ENCODE results near the gene MLPH. TPM values are rescaled to one million over a fixed set of nuclear protein-coding genes. Genes with fewer than 3 reads are reported as not detected.

MLPH gene
- total and polyA plus RNA-seq, 2 of the 4 experiments (the other 2 are of a cell fraction) = 13.8 to 21.6 TPM

DNA sequence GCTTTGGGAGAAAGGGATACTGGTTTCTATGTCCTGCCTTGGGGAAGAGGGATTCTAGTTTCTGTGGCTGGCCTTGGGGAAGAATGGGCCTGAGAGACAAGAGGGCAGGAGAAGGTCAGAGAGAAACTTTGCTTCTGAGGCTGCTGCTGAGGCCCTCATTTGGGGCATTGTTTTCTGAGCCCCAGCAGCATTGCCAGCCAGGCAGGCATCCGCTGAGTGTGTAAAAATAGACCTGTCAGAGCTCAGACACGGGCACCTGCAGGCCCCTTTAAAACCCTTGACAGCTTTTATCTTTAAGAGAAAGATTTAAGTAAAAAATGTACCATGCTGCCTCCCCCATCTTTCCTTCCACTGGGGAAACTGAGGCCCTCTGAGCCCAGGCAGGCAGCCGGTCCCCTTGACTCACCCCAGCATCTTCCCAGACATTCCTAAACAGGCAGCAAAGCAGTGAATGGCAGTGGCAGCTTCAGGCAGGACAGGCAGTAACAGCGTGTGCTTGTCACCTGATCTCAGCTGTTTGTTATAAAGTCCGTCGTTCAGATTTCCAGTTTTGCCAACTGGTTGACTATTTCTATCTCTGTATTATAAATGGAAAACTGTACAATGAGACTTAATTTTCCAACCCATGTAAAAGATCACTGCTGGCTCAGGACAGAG is 27.6 kb downstream of the MLPH start:
- dilution Hi-C loops (cut with HindIII; ENCODE audit: low sequenced_read_pairs, unreplicated experiment) (no loop called here), intact Hi-C loops (cut with micrococcal nuclease) (loop anchor here (5.0 kb wide), 1 partner anchor 153 kb away; no protein-coding TSS in a partner anchor), in situ Hi-C loops (cut with MboI; ENCODE audit: low sequenced_read_pairs) (loop anchor here (10.0 kb wide), 1 partner anchor 230 kb away; no protein-coding TSS in a partner anchor)
- no peak overlapping the region for H3K23ac ChIP-seq (ENCODE audit: low read depth, low read length)
- no peak overlapping the region for H2AK5ac ChIP-seq (ENCODE audit: low read depth, low read length)
- no peak overlapping the region for H2AK9ac ChIP-seq (replicated peaks; ENCODE audit: low read depth, low read length, poor library complexity)
- WGBS, 2 experiments (ENCODE audit: extremely low coverage in 2 of 2, insufficient read length in 1 of 2) = 100% methylated on average over 1 of the region's 6 CpGs; no CpG with 5 or more reads in 1 of the 2 experiments
- H3K27me3 ChIP-seq (ENCODE audit: control insufficient read depth, insufficient read depth, low read length) = no peaks in the 10 kb centered on the region
- H3K4me1 ChIP-seq (ENCODE audit: control insufficient read depth, insufficient read depth, low read length) = peaks cover 18% of the 10 kb centered on the region; the same call in 1 of the 2 replicates
- H4K5ac ChIP-seq (ENCODE audit: low read depth, low read length) = no peak overlapping the region
- peaks cover 0 to 15% of the 10 kb centered on the region in 2 experiments; a peak in 1 of 4 replicates for H3K79me1 ChIP-seq (ENCODE audit: low read depth in 1 of 2, low read length in 2 of 2)
- no peak overlapping the region for H2BK15ac ChIP-seq (ENCODE audit: low read depth, low read length)
- H2BK20ac ChIP-seq (ENCODE audit: low read depth, low read length) = no peak overlapping the region
- H2BK120ac ChIP-seq (ENCODE audit: low read depth, low read length) = no peak overlapping the region
- H3K9me1 ChIP-seq (ENCODE audit: insufficient read depth, low read length) = no peaks in the 10 kb centered on the region; the same call in 1 of the 2 replicates
- TF ChIP-seq CHD1 (IDR thresholded peaks at IDR 0.05; ENCODE audit: low read depth, low read length) (no peak), NFE2L2 (IDR thresholded peaks at IDR 0.05; ENCODE audit: low read depth, low read length) (no peak), RAD21 (IDR thresholded peaks at IDR 0.05; ENCODE audit: low read length) (no peak), MXI1 (IDR thresholded peaks at IDR 0.05; ENCODE audit: borderline replicate concordance, low read depth, low read length) (no peak), BHLHE40 (IDR thresholded peaks at IDR 0.05; ENCODE audit: low read depth, low read length) (no peak), RFX5 (IDR thresholded peaks at IDR 0.05; ENCODE audit: low read depth, low read length) (no peak), SMC3 (IDR thresholded peaks at IDR 0.05; ENCODE audit: low read depth, low read length) (no peak), MAFK (IDR thresholded peaks at IDR 0.05; ENCODE audit: low read depth, low read length) (no peak), RCOR1 (IDR thresholded peaks at IDR 0.05; ENCODE audit: insufficient replicate concordance, low read length) (no peak), MAZ (IDR thresholded peaks at IDR 0.05; ENCODE audit: borderline replicate concordance, low read depth, low read length) (no peak), FOS (IDR thresholded peaks at IDR 0.05; ENCODE audit: low read depth, low read length) (no peak)
- TF ChIP-seq, protein P1, sequence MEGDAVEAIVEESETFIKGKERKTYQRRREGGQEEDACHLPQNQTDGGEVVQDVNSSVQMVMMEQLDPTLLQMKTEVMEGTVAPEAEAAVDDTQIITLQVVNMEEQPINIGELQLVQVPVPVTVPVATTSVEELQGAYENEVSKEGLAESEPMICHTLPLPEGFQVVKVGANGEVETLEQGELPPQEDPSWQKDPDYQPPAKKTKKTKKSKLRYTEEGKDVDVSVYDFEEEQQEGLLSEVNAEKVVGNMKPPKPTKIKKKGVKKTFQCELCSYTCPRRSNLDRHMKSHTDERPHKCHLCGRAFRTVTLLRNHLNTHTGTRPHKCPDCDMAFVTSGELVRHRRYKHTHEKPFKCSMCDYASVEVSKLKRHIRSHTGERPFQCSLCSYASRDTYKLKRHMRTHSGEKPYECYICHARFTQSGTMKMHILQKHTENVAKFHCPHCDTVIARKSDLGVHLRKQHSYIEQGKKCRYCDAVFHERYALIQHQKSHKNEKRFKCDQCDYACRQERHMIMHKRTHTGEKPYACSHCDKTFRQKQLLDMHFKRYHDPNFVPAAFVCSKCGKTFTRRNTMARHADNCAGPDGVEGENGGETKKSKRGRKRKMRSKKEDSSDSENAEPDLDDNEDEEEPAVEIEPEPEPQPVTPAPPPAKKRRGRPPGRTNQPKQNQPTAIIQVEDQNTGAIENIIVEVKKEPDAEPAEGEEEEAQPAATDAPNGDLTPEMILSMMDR (conservative IDR thresholded peaks at IDR 0.05; ENCODE audit: low read depth, low read length) = no peak
- ChIA-PET POLR2A (ENCODE audit: unreplicated experiment) (no interaction called here), CTCF (interaction anchor here (1.4 kb wide), 1 partner anchor 57 kb away, joined by 4 read pairs; no protein-coding TSS in a partner anchor)
- no peak overlapping the region for H2BK5ac ChIP-seq (ENCODE audit: low read depth, low read length, poor library complexity, severe bottlenecking)
- no peak overlapping the region for H3K4me2 ChIP-seq (ENCODE audit: low read depth, low read length)
- H4K20me1 ChIP-seq (ENCODE audit: insufficient read depth, low read length) = no peaks in the 10 kb centered on the region
- TSS peak; percentile 48 for BruUV-seq (replicated peaks)
- H3K14ac ChIP-seq (replicated peaks; ENCODE audit: low read depth, low read length) = no peak overlapping the region
- ATAC-seq (ENCODE audit: low read depth) (no peak), DNase-seq (no peak)
- H3K4ac ChIP-seq (ENCODE audit: low read depth, low read length) = no peak overlapping the region
- no peak overlapping the region for H4K8ac ChIP-seq (ENCODE audit: low read depth in 2 of 2, low read length in 2 of 2)
- no peak overlapping the region for H3K27ac ChIP-seq (ENCODE audit: insufficient read depth, low read length)
- H3K18ac ChIP-seq (ENCODE audit: low read depth, low read length) = no peak overlapping the region
- no peak overlapping the region for H3K56ac ChIP-seq (ENCODE audit: extremely low read depth, insufficient read depth, low read length)
- H3K9me3 ChIP-seq (ENCODE audit: control insufficient read depth, insufficient read depth, low read length) = no peaks in the 10 kb centered on the region
- H3K9ac ChIP-seq (ENCODE audit: low read depth, low read length) = no peak overlapping the region
- H2AFZ ChIP-seq (replicated peaks; ENCODE audit: low read length, poor library complexity) = no peak overlapping the region
- H3K4me3 ChIP-seq (ENCODE audit: insufficient read depth, low read depth, low read length) = no peak overlapping the region
- no peak overlapping the region for H4K91ac ChIP-seq (ENCODE audit: insufficient read depth, low read depth, low read length)
- peaks cover 2% of the 10 kb centered on the region; the same call in 1 of the 2 replicates for H3K36me3 ChIP-seq (ENCODE audit: control insufficient read depth, insufficient read depth, low read length)

All from IMR-90 (cell line).